HG03457 (cell line): ENCODE data around the gene PRKAR2A.
"Not testable (repeated sequence)": the region's sequence is repeated elsewhere in the genome, so short reads cannot be mapped to it uniquely, and the experiment has no call there.

Experiments
- ATAC-seq: cut with Tn5 transposase; IDR thresholded peaks from one replicate; pipeline ENCODE4 v1.9.1; 2021; ENCODE audit warnings: moderate number of reproducible peaks; ENCODE audit not compliant: unreplicated experiment

Gene PRKAR2A

DNA sequence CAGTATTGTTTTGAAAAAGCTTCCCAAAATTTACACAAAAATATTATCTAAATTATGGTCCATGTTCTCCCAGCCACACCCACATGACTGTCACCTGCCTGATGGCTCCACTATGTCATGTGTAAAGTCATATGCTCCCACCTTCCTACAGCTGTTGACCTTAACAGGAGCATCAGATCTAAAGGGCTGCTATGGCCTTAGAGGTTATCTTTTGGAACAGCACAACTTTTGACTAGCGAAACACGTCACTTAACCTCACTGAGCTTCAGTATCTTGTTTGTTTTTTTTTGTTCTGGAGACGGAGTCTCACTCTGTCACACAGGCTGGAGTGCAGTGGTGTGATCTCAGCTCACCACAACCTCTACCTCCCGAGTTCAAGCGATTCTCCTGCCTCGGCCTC lies 64.4 kb downstream of the PRKAR2A start:
- ATAC-seq = no peak

DNA sequence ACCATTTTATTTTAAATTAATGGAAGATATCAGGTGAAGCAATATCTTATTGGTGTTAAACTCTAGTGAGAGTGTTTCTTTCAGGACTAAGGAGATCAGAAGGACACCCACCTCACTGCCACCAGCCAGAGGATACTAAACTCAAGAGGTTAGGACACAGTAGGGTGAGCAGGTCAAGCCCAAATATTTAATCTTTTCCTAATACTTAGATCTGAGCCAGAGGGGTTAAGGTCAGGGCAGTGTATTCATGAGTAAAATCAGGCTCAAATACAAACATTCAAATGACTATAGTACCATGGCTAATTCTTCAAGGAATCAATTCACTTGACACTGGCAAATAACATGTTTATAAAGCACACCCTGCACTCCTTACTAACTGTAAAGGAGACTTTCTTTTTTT lies 65.6 kb downstream of the PRKAR2A start:
- ATAC-seq = no peak

DNA sequence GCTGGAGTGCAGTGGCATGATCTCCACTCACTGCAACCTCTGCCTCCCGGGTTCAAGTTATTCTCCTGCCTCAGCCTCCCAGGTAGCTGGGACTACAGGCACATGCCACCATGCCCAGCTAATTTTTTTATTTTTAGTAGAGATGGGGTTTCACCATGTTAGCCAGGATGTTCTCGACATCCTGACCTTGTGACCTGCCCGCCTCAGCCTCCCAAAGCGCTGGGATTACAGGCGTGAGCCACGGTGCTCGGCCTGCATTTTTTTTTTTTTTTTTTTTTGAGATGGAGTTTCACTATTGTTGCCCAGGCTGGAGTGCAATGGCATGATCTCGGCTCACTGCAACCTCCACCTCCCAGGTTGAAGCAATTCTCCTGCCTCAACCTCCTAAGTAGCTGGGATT lies 69.1 kb downstream of the PRKAR2A start:
- not testable (repeated sequence) for ATAC-seq

DNA sequence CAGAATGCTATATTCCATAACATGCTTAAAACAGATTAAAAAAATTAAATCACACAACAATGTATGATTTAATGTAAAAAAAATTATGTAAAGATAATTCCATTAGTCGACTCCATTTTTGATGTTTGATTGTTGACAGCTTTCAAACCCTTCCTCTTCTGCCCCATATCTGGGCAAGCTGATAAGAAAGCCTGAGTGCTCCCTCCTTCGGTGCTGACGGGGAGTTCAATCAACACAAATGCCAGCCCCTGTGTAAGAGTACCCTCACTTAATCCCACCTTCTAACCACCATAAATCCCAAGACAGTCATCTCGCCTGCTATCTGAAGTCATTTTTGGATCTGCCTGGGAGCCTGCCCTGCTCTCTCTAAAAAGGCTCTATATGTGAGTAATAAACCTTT lies 70.8 kb downstream of the PRKAR2A start:
- ATAC-seq = no peak

DNA sequence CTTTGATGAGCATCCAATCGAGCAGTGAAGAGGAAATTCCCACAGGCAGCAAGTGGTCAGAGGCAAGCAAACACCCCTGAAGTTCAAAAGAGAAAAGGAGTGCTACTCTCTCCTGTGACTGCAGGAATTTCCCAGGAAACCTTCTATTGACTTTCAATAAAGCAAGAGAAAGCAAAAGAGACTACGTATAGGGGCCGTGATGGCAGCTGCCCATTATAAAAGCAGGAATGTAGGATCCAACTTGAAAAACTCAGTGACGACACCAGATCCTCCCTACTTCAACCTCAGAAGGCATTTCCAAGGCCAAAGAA lies 77.5 kb downstream of the PRKAR2A start:
- ATAC-seq = no peak

DNA sequence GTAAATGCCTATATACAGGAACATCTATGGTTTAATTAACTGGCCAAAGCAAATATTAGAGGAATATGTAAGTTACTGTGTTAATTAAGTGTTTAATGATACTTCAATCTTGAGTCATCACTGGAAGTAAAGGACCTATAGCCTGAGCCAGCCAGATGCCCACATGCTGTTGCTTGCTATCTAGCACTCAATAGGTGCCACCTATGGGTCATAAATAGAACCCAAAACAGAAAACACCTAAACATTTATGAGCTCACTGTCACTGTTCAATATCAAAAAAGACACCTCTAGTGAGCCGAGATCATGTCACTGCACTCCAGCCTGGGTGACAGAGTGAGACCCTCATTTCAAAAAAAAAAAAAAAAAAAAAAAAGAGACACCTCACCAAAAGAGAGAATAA lies 82.3 kb downstream of the PRKAR2A start:
- ATAC-seq = no peak

DNA sequence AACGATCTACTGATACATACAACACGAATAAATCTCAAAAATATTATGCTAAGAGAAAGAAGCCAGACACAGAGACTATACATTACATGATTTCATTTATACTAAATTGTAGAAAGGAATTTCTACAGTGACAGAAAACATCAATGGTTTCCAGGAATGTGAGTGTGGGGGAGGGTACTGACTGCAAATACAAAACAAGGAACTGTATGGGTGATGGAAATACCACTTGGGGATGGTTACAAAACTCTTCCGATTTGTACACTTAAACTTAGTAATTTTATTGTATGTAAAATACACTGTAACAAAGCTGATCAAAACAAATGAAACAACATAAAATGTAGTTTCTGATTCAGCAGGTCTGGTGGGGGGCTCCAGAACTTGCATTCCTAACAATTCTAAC lies 84.9 kb downstream of the PRKAR2A start:
- ATAC-seq = no peak

DNA sequence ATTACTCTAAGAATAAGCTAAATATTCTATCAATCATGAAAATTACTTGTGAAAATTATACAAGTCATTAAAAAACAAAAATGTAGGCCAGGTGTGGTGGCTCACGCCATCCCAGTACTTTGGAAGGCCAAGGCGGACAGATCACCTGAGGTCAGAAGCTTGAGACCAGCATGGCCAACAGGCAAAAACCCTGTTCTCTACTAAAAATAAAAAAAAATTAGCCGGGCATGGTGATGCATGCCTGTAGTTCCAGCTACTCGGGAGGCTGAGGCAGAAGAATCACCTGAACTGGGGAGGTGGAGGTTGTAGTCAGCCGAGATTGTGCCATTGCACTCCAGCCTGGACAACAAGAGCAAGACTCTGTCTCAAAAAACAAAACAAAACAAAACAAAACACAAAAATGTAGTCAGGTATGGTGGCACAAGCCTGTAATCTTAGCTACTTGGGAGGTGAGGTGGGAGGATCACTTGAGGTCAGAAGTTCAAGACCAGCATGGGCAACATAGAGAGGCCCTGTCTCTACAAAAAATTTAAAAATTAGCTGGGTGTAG lies 87.6 kb downstream of the PRKAR2A start:
- ATAC-seq = not testable (repeated sequence)

DNA sequence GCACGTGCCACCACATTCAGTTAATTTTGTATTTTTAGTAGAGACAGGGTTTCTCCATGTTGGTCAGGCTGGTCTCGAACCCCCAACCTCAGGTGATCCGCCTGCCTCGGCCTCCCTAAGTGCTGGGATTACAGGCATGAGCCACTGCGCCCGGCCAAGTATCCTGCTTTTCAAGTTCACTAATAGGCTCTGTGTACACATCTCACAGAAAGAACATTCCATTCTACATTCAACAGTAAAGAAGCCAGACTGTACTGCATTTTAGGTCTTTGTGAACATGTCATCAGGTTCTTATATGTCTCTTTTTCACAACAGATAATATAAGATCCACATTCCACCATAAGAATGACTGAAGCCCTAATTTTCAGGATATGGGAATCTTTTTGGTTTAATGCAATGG lies 88.1 kb downstream of the PRKAR2A start:
- ATAC-seq = not testable (repeated sequence)

DNA sequence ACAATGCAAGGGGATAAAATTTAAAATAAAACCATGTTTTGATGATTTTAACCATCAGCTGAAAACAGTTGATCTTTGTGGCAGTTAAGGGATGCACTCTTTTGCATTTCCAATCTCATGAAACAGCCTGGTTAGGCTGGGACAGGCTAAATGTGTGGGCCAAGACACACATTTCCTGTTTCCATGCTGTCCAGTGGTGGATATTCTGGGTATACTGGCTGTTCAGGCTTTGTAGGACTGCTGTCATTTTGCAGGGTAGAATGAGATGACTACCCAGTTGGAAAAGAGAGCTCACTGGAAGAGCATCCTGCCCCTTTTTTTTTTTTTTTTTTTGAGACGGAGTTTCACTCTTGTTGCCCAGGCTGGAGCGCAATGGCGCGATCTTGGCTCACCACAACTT lies 88.6 kb downstream of the PRKAR2A start:
- no peak for ATAC-seq

DNA sequence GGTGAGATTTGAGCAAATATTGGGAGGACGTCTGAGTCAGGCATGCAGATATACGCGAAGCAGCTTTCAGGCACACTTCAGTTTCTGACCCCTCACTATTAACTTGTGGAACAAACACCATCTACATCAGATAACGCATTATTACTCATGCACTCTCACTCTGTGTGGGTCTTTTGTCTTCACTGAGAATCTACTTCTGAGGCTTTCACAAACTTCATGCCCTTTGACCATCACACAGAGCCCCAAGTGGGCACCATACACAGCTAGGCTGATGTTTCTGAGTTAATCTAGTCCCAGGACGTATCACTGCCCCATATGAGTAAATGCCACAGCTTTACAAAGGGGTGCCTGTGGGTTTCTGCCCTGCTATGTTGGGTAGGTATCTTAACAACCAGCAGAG lies 91.0 kb downstream of the PRKAR2A start:
- no peak for ATAC-seq

DNA sequence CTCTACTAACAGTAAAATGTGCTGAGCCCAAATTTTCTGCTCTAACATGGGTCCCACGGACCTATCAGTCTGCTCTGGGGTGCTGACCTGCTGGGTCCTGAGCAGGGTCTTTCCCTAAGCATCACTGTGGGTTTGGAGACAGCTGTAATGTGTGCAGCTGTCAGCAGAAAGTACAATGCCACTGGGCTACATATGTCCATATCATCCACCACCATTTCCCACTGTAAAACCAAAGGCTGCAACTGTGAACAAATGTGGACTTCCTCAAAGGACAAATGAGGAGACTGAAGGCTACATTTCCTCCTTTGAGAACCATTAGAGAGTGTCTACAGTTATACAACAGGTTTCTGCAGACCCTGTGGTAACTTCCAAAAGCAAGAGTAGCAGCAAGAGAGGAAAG lies 96.8 kb downstream of the PRKAR2A start:
- ATAC-seq = no peak

DNA sequence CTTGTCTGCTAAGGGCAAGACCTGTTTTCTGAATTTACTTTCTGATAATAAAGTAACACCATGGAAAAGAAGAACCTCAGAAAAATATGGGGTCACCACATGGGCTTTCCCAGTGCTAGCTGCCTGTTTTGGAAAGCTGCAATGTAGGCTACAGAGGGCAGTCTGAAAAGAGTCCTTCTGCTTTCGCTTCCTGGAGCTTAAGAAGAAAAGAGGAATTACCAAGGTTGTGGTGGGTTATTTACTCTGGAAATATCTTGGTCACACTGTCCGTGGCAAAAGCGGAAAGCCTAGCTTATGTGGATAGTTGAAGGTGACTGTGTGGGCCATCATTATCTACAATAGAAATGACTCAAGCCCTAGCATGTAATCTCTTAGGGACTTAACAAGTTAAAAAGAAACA lies 98.9 kb downstream of the PRKAR2A start:
- no peak for ATAC-seq

DNA sequence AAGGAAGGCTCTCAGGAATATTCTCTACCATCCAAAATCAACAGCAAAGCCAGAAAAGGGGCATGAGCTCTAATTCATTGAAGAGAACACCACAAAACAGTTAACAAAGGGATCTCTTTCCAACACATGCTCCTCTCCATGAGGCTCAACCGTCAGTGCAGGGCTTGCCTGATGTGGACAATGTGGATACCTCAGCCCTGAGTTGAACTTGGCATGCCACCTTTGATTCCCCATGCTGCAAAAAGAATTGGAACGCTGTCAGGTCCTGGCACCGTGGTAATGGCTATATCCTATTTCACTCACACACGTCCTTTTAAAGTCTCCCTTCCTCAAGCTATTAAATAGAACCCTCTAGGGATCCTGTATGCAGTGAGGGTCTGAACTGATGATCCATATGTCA lies 100.0 kb downstream of the PRKAR2A start:
- ATAC-seq = no peak

DNA sequence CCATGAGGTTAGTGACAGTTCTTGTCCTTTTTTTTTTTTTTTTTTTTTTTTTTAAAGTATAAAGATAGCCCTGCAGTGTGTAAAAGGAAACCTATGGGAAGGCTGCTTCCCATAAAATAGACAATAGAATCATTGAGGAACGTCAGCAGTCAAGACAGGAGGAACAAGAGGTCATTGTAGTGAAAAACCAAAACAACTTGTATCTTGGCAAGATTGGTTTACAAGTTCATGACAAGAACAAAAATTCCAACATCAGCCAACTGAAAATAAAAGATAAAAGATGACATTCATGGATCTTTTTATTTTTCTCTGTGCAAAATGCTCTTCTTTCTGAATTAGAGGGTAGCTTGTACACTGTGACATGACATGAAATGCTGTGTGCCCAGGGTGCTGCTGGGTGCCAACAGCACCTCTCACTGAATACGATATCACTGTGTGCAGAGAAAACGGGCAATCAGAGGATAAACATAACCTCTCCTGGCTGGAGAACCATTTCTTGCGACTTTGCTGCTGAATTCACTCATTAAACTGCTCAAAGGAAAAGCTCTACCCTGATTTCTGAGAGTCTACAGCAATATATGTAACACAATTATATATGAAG lies 100.6 kb downstream of the PRKAR2A start:
- no peak for ATAC-seq

DNA sequence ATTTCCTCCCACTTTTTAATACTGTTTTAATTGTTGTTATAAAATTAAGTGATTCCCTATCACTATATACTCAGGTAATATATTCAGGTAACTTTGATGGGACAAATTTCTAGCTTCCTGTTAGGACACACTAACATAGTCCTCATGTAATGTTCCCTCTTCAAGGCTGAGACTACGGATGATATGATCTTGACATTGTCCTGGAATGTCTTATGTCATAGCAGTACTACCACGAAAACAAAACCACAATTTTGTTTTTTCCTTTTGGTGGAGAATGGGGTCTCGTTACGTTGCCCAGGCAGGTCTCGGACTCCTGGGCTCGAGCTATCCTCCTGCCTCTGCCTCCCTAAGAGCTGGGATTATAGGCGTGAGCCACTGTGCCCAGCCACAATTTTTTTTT lies 103.9 kb downstream of the PRKAR2A start:
- no peak for ATAC-seq

DNA sequence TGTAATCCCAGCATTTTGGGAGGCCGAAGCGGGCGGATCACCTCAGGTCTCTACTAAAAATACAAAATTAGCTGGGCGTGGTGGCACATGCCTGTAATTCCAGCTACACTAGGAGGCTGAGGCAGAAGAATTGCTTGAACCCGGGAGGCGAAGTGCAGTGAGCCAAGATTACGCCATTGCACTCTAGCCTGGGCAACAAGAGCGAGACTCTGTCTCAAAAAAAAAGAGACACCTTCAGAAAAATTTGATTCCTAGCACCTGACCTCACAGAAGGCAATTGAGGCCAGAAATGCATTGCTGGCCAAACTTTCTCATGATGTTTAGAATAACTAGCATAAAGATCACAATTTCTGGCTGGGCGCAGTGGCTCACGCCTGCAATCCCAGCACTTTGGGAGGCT lies 106.4 kb downstream of the PRKAR2A start:
- not testable (repeated sequence) for ATAC-seq

DNA sequence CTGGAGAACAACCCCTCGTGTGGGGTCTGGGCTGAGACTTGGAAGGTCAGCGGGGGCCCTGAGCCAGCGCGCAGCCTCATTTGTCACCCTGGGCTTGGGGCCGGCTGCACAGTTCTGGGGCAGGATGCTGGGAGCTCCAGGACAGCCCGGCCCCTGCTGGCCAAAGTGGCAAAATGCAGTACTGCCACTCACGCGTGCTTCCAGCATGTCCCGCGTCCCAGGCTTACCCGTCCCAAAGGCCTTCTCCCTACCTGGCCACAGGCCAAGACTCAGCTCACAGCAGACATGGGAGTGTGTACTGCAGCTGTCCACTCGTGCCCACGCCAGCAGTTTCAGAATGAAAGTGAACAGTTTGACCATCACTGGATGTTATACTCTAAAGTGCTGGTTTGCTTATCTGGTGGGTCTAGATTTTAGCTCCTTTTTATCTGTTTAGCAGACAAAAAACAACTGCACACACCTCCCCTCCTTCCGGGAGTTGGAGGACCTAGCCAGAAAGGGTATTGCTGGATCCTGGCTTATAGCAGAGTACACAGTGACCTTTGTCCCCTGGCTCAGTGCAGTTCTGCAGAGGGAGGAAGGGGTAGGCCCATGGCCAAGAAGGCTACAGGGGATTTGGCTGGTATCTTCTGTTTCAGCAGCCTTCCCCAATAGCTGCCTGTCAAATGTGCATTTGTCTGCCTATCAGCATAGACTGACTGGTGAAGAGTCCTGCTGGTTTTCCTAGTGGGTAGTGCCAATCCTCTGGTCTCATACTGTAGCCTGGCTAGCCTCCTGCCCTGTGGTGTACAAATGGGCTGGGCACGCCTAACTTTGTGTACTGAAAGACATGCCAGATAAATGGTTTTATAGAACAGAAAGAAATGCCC lies 107.5 kb downstream of the PRKAR2A start:
- no peak for ATAC-seq

DNA sequence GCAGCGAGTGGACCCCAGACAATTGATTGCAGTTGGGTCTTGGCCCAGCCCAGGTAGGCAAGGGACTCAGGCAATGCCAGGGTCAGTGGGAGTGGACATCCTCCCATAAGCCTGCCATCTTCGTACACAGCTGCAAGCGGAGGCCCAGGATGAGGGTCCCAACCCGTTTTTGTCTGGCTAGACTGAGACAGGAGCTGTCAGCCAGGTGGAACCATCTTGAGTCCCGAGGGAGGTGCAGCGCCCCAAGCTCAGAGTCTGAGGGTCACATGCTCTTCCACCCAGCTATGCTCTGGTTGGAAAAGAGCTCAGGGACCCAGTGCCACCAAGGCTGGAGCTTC lies 108.1 kb downstream of the PRKAR2A start:
- ATAC-seq = no peak

DNA sequence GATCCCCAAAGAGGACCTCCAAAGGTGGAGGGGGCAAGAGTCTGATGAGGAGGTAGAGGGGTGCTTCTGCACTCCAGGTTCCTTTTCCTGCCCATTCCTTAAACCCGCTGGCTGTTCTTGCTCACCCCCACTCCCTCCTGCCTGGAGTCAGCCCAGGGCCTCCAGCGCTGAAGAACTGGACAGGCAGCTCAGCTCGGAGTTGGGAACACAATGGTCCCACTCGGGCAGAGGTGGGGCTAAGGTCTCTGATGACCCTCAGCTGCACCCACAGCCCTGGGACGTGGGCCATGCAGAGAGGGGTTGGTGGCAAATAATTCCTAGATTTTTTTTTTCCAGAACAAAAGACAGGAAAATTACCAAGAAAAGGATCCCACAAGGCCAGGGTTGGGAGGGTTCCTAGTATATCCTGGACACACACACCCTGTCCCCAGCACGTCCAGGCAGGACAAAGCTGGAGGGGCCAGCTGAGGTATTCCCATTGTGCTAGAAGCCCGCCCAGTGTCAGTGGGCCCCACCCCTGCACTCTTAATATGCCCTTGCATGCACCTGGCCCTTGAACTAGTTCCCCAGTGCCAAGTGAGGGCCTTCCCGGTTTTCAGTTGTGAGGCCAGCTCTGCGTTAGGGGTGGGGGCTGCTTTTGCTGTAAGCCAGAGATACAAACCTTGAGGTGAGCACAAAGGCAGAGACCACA lies 108.6 kb downstream of the PRKAR2A start:
- ATAC-seq = no peak

DNA sequence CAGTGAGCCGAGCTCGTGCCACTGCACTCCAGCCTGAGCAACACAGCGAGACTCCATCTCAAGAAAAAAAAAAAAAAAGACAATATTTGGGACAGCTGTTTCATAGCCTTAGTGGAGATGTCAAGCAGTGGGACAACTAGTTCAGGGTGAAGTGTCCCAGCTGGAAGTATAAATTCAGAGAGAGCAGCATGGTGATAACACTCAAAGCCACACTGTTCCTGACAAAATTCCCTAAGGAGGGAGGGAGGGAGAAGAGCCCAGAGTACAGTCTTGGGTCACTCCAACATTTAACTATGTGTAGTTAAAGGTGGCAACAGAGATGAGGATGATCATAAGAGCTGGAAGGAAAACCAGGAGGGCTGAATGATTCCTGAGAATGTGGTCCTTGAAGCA lies 109.5 kb downstream of the PRKAR2A start:
- no peak for ATAC-seq
